GM19035 (cell line): ENCODE results near the gene HASPIN.
"Not testable (repeated sequence)": the region's sequence is repeated elsewhere in the genome, so short reads cannot be mapped to it uniquely, and the experiment has no call there.

Experiments used
- ATAC-seq: cut with Tn5 transposase; IDR thresholded peaks from one replicate; pipeline ENCODE4 v1.9.1; 2021; ENCODE audit not compliant: unreplicated experiment

HASPIN gene

DNA sequence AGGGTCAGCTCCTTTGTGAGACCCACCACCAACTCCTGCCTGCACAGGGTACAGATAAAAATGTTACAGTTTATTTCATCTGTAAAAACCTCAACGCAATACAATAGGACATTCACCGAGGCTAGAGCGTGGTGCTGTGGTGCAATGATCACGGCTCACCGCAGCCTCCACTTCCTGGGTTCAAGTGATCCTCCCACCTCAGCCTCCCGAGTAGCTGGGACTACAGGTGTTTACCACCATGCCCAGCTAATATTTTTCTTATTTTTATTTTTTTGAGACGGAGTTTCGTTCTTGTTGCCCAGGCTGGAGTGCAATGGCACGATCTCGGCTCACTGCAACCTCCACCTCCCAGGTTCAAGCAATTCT lies 11.2 kb downstream of the HASPIN start:
- not testable (repeated sequence) for ATAC-seq

DNA sequence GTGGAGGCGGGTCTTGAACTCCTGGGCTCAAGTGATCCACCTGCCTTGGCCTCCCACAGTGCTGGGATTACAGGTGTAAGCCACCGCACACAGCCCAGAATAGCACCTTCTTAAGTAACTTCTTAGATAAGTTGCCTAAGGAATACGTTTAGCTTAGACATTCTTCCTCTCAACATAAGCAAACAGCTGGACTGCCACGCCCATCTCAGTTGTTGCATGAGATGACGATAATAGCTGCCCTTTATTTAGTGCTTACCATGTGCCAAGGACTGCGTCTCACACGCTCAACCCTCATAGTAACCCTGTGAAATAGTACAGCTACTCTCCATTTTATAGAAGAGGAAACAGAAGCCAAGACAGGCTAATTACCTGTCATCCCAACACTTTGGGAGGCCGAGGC lies 11.8 kb downstream of the HASPIN start:
- no peak for ATAC-seq

DNA sequence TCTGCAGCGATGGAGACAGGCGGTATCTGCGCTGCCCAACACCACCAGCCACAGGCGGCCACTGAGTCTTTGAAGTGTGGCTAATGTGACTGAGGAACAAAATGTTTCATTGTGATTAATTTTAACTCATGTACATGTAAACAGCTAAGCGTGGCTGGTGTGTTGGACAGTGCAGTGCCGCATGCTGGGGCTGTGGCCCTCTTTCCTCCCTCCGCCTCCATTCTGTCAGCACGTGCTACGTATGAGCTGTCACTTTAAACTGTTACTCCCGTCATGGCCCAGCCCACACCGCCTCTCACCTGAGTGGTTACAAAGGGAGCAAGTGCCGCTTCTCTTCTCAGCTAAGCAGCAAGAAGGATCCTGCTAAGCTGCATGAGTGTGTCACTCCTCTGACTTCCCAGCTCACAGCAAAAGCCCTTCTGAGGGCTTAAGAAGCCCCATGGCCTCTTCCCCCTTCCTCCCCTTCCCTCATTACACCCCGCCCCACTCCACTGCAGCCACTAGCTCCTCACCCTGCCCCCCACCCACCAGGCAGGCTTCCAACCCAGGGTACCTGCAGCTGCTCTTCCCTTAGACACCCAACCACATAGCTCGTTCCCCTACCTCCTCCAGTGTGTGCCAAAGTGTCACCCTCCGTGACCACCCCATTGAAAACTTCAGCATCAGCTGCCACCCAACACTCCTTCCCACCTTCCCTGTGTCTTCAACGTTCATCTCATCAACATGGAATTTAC lies 15.0 kb downstream of the HASPIN start:
- no peak for ATAC-seq

DNA sequence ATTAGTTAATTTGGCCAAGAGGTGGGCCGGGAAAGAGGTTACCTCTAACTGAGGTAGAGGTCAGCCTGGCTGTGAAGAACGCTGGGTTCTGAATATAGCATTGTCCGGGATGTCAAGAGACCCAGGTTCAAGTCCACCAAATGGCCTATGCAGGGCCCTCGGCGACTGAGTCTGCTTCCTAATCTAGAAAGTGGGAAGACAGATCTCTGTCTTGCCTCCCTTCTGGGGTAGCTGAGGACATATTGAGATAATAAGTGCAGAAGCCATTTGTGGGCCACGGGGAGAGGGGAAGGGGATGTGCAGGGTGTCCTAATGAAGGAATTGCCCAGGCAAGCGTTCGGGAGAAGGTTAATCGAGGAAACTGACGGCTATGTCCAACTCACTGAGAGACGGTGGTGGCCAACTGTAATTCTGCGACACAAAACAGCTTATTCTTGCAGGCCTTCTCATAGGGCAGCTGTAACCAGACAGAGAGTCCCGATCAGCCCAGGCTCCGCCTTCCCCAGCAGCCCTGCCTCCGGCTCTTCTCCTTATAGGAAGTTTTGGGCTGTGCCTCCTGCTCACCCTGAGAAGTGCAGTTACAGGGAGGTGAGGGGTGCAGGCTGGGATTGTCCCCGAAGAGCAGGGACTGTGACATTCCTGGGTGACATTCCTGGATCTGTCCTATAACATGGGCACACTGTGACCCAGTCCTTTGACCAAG lies 15.9 kb downstream of the HASPIN start:
- ATAC-seq, result no peak

DNA sequence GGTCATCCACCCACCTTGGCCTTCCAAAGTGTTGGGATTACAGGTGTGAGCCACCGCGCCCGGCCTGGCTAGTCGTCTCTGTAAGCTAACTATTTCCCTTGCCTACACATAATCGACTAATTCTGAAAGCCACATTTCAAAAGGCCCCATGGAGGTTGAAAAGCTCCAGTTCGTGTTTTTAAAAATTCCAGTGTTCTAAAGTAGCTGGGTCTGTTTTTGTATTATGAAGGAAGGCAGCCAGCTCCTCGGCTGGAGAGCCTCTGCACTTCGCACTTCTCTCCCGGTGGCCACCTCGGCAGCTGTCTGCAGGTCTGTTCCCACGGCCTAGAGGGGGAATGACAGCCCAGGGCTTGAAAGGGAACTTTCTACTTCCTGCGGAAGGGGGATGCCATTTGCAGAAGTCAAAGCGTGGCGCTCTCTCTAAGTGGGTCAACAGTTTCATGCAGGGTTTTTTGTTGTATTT lies 16.9 kb downstream of the HASPIN start:
- no peak for ATAC-seq

GRCh38 chr17:3744014-3744413 lies 20.3 kb downstream of the HASPIN start:
- ATAC-seq, result no peak

DNA sequence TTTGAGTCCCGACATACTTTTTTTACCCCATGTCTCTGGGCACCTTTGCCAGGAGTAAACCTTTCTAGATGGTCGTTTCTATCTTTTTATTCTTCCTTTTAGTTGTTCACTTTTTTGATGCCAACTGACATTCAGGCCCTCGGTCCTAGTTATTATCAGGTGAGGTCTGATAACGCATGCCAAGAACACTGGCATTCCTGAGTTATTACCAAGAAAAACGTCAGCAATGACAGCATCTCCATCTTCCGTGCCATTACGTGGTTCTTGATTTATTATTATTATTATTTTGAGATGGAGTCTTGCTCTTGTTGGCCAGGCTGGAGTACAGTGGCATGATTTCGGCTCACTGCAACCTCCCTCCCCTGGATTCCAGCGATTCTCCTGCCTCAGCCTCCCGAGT lies 21.4 kb downstream of the HASPIN start:
- ATAC-seq, result no peak

DNA sequence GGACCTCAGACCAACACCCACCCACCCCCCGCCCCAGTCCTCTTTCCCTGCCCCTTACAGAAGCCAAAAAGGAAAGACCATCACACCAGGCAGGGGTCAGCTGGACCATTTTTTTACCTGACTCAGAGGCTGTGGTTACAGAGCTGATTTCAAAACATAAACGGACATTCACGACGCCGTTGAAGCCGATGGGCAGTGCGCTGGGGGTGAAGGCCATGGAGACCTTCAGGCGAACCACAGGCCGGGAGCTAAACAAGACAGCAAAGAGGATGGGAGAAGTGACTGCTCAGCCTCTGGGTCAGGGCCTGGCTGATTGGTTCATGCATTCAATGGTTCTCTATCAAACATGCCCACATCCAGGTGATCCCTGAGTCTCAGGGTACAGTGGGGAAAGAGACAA lies 24.1 kb downstream of the HASPIN start:
- ATAC-seq, result no peak

DNA sequence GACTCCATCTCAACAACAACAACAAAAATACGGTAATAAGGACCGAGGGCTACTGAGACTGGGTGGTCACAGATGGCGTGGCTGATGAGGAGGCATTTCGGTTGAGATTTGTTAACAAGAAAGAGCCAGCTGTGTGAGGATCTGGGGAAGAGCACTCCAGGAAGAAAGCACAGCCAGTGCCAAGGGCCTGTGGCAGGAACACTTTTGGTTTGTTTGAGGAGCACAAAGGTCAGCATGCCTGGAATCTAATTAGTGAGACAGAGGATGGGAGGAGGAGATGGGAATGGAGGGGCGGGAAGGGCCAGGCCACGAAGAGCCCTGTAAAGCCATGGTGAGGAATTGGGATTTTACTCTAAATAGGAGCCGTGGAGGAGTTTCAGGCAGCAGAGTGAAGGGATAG lies 24.9 kb downstream of the HASPIN start:
- ATAC-seq, result no peak

GRCh38 chr17:3750296-3750695 lies 26.6 kb downstream of the HASPIN start:
- ATAC-seq, result no peak

- ATAC-seq, result no peak
Measured at GRCh38 chr17:3750926-3751325, 27.2 kb downstream of the HASPIN start.

DNA sequence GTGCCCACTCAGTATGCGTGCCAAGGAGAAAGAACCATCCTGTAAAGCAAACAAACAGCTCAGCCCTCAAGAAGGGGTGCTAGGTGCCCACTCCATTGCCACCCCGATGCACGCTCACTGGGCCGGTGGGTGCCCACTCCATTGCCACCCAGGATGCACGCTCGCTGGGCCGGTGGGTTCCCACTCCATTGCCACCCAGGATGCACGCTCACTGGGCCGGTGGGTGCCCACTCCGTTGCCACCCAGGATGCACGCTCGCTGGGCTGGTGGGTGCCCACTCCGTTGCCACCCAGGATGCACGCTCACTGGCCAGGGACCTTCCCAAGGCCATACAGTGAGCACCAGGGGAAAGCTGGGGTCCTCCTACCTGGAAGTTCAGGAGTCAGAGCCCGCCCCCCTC lies 28.1 kb downstream of the HASPIN start:
- no peak for ATAC-seq

- ATAC-seq, result no peak
Measured at GRCh38 chr17:3753624-3754023, 29.9 kb downstream of the HASPIN start.

DNA sequence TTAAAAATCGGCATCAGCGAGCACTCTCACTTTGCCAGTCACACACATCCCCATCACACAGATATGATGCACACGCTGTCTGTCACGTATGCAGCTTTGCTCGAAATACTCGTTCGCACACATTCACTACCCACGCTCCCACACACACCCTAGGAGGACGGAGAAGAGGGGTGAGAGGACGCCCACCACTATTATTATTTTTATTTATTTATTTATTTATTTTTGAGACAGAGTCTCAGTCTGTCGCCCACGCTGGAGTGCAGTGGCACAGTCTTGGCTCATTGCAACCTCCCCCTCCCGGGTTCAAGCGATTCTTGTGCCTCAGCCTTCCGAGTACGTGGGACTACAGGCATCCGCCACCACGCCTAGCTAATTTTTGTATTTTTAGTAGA lies 30.4 kb downstream of the HASPIN start:
- ATAC-seq, result no peak

DNA sequence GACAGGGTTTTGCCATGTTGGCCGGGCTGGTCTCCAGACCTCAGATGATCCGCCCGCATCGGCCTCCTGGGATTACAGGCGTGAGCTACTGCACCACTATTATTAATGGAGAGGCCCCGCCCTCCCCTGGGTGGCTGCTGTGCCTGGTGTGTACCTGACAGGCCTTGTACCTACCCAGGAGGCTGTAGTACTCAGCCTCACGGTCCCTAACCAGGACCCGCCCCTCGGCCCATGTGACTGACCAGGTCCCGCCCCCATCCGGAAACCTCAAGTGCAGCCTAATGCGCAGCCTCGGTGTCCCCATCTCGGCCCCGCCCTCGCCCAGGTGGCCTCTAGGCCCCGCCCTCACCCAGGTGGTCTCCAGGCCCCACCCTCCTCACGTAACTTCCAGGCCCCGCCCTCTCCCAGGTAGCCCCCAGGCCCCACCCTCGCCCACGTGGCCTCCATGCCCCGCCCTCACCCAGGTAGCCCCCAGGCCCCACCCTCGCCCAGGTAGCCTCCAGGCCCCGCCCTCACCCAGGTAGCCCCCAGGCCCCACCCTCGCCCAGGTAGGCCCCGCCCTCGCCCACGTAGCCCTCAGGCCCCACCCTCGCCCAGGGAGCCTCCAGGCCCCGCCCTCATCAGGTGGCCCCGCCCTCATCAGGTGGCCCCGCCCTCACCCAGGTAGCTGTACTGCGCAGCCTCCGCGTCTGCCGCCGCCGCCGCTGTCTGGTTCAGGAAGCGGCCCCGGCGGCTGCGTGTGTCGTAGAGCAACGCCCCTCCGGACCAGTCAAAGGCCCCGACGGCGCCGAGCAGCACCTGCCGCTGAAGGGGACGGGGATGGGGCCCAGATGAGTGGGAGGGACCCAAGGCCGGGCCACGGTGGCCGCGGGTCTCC lies 31.0 kb downstream of the HASPIN start:
- ATAC-seq, result no peak

- no peak for ATAC-seq
Measured at GRCh38 chr17:3755335-3756030, 31.8 kb downstream of the HASPIN start.

DNA sequence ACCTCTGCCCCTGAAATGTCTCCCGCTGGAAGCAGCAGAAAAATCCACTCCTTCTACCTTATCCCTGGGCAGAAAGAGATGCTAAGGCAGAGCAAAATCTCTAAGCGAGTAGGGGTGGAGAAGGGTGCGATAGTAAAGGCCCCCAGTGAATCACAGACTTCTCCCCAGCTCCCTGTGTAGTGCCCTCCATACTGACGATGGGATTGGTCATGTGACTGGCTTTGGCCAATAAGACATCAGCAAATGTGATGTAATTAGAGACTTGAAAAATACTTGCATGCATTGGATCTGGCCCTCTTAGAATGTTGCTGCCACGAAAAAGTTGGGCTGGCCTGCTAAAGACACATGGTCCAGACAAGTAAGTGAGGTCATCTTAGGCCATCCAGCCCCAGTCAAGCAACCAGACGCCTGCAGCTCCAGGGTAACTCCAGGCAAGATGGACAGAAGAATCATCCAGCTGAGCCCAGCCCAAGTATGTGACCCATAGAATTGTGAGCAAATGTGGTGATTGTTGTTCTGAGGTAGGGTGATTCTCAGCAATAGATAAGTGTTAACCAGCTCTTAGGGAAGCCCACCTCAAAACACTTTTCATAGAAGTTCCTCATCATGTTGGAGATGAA lies 36.0 kb downstream of the HASPIN start:
- ATAC-seq, result no peak

DNA sequence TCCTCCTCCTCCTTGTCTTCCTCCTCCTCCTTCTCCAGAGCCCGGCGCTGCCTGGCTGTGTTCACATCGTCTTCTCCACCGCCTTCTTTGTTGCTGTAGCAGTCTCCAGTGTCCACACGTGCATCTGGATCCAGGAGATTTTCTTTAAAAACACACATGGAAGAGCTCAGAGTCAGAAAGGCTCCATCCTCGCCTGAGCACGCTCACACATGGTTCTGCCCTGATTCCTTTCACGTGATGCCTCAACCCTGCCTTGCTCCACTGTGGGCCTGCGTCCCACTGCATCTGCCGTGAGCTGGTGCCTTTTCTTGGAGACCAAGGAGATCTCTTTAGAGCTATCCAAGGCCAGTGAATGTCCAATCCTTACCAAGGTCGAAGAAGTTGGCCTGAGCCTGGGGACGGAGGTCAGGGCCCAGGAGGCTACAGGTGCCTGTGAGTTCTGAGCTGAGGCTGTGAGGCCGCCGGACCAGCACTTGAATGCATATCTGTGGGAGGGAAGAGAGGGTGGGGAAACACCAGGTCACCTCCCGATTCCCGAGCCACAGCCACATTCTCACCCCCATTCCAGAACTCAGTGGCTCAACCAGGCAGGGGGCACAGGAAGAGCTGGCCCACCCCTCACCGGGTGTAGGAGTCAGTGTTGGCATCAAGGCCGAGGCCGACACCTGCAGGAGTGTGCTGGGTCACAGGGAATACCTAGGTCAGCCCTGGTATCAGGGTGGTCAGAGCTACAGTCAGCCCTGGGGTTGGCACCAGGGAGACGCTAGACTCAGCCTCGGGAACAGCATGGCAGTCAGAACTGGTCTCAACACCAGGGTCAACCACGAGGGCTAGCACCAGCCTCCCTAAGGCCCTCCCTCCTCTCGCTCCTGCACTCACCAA lies 37.6 kb downstream of the HASPIN start:
- no peak for ATAC-seq

DNA sequence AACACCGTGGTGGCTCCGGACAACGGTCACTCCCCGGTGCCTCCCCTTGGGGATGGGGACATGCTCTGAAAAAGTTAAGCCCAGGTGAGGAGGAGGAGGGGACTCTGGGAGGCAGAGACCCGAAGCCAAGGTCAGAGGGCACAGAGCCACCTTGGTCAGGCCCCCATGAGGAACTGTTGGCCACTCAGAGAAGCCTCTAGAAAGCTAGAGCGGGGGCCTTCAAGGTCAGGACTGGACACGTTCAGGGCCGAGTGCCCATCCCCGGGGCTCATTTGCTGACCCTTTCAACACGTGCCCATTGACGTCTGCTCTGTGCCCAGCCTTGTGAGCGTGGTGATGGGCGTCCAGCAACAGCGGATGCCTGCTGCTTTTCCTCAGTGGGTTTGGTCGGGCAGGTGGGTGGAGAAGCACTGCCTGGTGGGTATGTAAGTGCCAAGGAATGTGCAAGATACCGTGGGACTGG lies 38.2 kb downstream of the HASPIN start:
- no peak for ATAC-seq
